Measurements from ENCODE around the gene ZBTB42. TPM values are rescaled to one million over a fixed set of nuclear protein-coding genes. Genes with fewer than 3 reads are reported as not detected.

Gene ZBTB42
- total and polyA plus RNA-seq, 2 of the 4 experiments (the other 2 are of a cell fraction), result 1.3 to 2.3 TPM

DNA sequence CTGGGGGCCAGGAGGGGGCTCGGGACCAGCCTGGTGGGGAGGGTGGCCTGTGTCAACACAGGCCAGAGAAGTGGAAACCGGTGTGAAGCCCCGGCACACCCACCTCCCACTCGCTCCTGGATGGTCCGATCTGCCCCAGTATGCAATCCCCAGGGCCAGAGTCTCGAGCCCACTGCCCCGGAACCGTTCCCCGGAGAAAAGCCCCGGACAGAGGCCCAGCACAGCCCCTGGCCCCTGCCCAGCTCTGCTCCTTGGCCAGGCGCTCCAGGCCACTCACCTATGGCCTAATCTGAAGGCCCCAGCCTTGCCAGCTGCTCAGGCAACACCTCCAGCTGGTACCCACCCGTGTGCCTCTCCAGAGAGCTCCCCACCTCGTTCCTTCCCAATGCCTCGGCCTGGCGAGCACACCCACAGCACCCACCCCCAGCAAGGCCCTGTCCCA, 23.1 kb upstream of the ZBTB42 start:
- no TSS peak for BruUV-seq (replicated peaks)
- Histone ChIP-seq H4K5ac (ENCODE audit: low read depth, low read length) (no peak overlapping the region), H2AK9ac (replicated peaks; ENCODE audit: low read depth, low read length, poor library complexity) (no peak overlapping the region), H3K14ac (replicated peaks; ENCODE audit: low read depth, low read length) (no peak overlapping the region), H3K18ac (ENCODE audit: low read depth, low read length) (no peak overlapping the region), H2BK20ac (ENCODE audit: low read depth, low read length) (no peak overlapping the region), H3K79me1 (ENCODE audit: low read depth in 1 of 2, low read length in 2 of 2) (peaks cover 8 to 39% of the 10 kb centered on the region in 2 experiments), H2BK120ac (ENCODE audit: low read depth, low read length) (no peak overlapping the region), H2AFZ (replicated peaks; ENCODE audit: low read length, poor library complexity) (no peak overlapping the region), H3K36me3 (ENCODE audit: control insufficient read depth, insufficient read depth, low read length) (peaks cover 52% of the 10 kb centered on the region), H2BK5ac (ENCODE audit: low read depth, low read length, poor library complexity, severe bottlenecking) (no peak overlapping the region), H3K27me3 (ENCODE audit: control insufficient read depth, insufficient read depth, low read length) (no peaks in the 10 kb centered on the region), H3K27ac (ENCODE audit: insufficient read depth, low read length) (no peak overlapping the region), H4K91ac (ENCODE audit: insufficient read depth, low read depth, low read length) (no peak overlapping the region), H3K23ac (ENCODE audit: low read depth, low read length) (no peak overlapping the region), H3K4me1 (ENCODE audit: control insufficient read depth, insufficient read depth, low read length) (no peaks in the 10 kb centered on the region), H3K56ac (ENCODE audit: extremely low read depth, insufficient read depth, low read length) (no peak overlapping the region), H3K4me2 (ENCODE audit: low read depth, low read length) (no peak overlapping the region), H3K9ac (ENCODE audit: low read depth, low read length) (no peak overlapping the region), H2BK15ac (ENCODE audit: low read depth, low read length) (no peak overlapping the region), H3K9me3 (ENCODE audit: control insufficient read depth, insufficient read depth, low read length) (no peaks in the 10 kb centered on the region), H4K20me1 (ENCODE audit: insufficient read depth, low read length) (peaks cover 49% of the 10 kb centered on the region), H3K4ac (ENCODE audit: low read depth, low read length) (no peak overlapping the region), H4K8ac (ENCODE audit: low read depth in 2 of 2, low read length in 2 of 2) (no peak overlapping the region), H3K4me3 (ENCODE audit: insufficient read depth, low read depth, low read length) (no peak overlapping the region), H3K9me1 (ENCODE audit: insufficient read depth, low read length) (no peaks in the 10 kb centered on the region), H2AK5ac (ENCODE audit: low read depth, low read length) (no peak overlapping the region)
- intact Hi-C loops (cut with micrococcal nuclease), result no loop called here
- ChIA-PET CTCF (no interaction called here), POLR2A (ENCODE audit: unreplicated experiment) (no interaction called here)
- dilution Hi-C loops (cut with HindIII; ENCODE audit: low sequenced_read_pairs, unreplicated experiment), result no loop called here
- in situ Hi-C loops (cut with MboI; ENCODE audit: low sequenced_read_pairs), result no loop called here
- no CpG with 5 or more reads among the region's 15 CpGs for WGBS, 2 experiments (ENCODE audit: extremely low coverage in 2 of 2, insufficient read length in 1 of 2)
- TF ChIP-seq RAD21 (IDR thresholded peaks at IDR 0.05; ENCODE audit: low read length), result no peak
- no peak for TF ChIP-seq RFX5 (IDR thresholded peaks at IDR 0.05; ENCODE audit: low read depth, low read length)
- no peak for TF ChIP-seq MXI1 (IDR thresholded peaks at IDR 0.05; ENCODE audit: borderline replicate concordance, low read depth, low read length)
- TF ChIP-seq FOS (IDR thresholded peaks at IDR 0.05; ENCODE audit: low read depth, low read length), result no peak
- TF ChIP-seq MAFK (IDR thresholded peaks at IDR 0.05; ENCODE audit: low read depth, low read length), result no peak
- no peak for TF ChIP-seq NFE2L2 (IDR thresholded peaks at IDR 0.05; ENCODE audit: low read depth, low read length)
- DNase-seq (no peak), ATAC-seq (ENCODE audit: low read depth) (no peak)
